ENCODE measurements around the gene CHRDL2.
A peak's percentile ranks its signal among the peaks of the same experiment; 100 is the strongest.

The CHRDL2 gene

DNA sequence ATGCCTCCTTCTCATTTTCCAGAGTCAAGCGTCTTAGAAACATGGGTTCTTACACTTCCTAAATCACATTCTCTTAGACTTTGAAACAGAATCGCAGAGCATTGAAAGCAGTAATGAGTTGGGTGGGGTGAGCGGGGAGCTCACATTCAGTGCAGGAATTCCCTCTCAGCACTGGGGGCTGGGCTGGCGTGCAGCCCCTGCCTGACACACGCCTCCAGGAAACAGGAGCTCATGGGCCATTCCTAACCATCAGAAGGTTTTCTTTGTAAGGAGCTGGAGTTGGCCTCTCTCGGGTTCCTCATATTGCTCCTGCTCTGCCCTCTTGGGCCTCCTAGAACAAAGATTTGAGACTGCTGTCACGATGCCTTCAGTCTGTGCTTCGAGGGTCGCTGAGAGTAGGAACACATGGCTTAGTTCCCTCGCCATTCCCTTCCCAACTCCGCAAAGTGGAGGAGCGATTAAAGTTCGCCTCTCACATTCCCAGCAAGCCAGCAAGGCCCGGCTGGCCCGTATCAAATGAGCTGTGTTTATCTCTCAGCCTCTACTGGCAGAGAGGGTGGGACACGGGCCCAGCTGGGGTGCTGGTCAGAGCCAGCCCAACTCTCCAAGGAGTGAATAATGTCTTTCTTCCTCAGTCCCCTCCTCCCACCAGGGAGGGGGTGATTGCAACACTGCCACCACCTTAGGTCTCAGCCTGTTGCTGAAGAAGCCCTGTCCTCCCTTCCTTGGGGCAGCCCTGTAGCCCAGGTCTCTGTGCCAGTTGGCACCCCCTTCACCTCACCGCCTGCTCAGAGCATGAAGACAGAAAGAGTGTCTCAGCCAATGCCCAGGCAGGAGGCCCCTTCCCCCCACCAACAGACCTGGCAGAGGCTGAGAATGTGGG, 10.4 kb downstream of the CHRDL2 start:
- H3K4me3 Mint-ChIP-seq, result no peak overlapping the region
- no peaks in the 10 kb centered on the region for H3K36me3 Mint-ChIP-seq (ENCODE audit: low read depth)
- H3K27me3 Mint-ChIP-seq (ENCODE audit: low read depth), result peaks cover 31% of the 10 kb centered on the region
- no peaks in the 10 kb centered on the region for H3K9me3 Mint-ChIP-seq
- TF ChIP-seq, protein P1, sequence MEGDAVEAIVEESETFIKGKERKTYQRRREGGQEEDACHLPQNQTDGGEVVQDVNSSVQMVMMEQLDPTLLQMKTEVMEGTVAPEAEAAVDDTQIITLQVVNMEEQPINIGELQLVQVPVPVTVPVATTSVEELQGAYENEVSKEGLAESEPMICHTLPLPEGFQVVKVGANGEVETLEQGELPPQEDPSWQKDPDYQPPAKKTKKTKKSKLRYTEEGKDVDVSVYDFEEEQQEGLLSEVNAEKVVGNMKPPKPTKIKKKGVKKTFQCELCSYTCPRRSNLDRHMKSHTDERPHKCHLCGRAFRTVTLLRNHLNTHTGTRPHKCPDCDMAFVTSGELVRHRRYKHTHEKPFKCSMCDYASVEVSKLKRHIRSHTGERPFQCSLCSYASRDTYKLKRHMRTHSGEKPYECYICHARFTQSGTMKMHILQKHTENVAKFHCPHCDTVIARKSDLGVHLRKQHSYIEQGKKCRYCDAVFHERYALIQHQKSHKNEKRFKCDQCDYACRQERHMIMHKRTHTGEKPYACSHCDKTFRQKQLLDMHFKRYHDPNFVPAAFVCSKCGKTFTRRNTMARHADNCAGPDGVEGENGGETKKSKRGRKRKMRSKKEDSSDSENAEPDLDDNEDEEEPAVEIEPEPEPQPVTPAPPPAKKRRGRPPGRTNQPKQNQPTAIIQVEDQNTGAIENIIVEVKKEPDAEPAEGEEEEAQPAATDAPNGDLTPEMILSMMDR (IDR thresholded peaks at IDR 0.05; ENCODE audit: unreplicated experiment in 3 of 3), result no peak
- H3K27ac Mint-ChIP-seq, result peak overlapping the region; percentile 67 to 83 (median 81)
- peaks cover 47% of the 10 kb centered on the region for H3K4me1 Mint-ChIP-seq

DNA sequence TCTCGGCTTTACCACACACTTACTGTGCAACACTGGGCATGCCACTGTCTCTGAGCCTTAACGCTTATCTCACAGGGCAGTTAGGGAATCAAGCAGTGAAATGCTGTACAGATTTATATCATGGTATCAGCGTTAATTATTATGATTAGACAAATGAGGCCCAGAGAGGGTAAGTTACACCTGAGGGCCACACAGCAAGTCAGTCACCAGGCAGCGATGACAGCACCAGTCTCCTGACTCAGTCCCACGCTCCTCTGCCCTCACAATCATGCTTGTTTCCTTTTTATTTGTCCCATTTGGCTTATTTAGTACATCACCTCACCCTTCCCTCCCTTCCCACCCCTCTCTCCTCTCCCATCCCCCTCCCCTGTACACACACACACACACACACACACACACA, 12.2 kb downstream of the CHRDL2 start:
- H3K4me1 Mint-ChIP-seq, result peaks cover 37% of the 10 kb centered on the region
- no peaks in the 10 kb centered on the region for H3K36me3 Mint-ChIP-seq (ENCODE audit: low read depth)
- no peak overlapping the region for H3K27ac Mint-ChIP-seq
- H3K27me3 Mint-ChIP-seq (ENCODE audit: low read depth), result peaks cover 26% of the 10 kb centered on the region
- no peak overlapping the region for H3K4me3 Mint-ChIP-seq
- no peaks in the 10 kb centered on the region for H3K9me3 Mint-ChIP-seq
- TF ChIP-seq, protein P1 (IDR thresholded peaks at IDR 0.05; ENCODE audit: unreplicated experiment in 3 of 3), result no peak

DNA sequence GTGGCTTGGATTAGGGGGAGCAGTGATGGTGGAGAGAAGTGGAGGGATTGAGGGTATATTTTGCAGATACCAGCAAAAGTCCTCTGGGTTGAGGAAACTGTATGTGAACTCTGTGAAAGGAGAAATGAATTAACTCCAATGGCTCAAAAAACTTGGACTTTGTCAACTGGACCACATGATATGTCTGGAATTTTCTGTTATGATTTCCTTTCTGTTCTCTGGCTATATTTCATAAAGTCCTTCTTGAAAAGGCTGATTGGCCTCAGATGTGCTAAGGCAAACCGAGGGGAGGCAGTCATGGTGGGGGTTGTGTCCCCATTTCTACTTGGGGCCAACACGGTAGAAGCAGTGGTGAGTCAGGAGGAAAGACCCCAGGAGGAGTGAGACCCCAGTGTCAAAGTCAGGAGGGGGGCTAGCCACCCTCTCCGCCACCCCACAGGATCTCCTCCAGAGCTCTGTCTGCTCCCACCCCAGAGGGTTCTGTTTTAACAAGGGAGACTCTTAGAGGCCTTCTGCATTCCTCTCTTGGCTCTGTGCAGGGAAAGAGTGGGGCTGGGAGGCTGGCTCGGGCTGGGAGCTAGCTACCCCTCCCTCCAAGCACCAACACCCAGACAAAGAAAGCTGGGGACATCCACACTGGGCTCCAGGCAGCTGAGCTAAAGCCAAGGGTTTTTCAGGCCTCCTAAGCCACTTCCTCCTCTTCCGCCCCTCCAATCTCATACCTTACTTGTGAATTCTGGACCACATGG, 13.8 kb downstream of the CHRDL2 start:
- Mint-ChIP-seq H3K36me3 (ENCODE audit: low read depth) (no peaks in the 10 kb centered on the region), H3K27me3 (ENCODE audit: low read depth) (peaks cover 16% of the 10 kb centered on the region), H3K4me1 (peaks cover 46% of the 10 kb centered on the region), H3K4me3 (peak overlapping the region in 1 of 3 experiments; percentile 13), H3K27ac (peak overlapping the region; percentile 80 to 95 (median 92)), H3K9me3 (no peaks in the 10 kb centered on the region)
- TF ChIP-seq, protein P1 (IDR thresholded peaks at IDR 0.05; ENCODE audit: unreplicated experiment in 3 of 3), result no peak

DNA sequence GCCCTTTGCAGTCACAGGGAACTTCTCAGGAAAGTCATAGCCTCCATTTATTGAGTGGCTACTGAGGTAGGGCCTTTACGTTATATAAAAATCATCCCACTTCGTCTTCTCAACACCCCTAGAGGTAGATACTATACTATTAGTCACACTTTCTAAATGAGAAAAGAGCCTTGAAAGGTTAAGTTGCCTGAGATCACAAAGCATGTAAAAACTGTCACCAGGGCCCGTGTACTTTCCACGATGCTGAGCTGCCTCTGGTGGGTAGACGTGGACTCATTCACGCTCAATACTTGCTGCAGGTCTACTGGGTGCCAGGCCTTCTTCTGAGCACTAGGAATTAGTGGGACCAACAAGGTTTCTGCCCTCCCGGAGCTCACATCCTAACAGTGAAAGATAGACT, 16.3 kb downstream of the CHRDL2 start:
- H3K4me3 Mint-ChIP-seq, result no peak overlapping the region
- peaks cover 45% of the 10 kb centered on the region for H3K4me1 Mint-ChIP-seq
- H3K27ac Mint-ChIP-seq, result no peak overlapping the region
- no peaks in the 10 kb centered on the region for H3K9me3 Mint-ChIP-seq
- H3K27me3 Mint-ChIP-seq (ENCODE audit: low read depth), result peaks cover 16% of the 10 kb centered on the region
- no peaks in the 10 kb centered on the region for H3K36me3 Mint-ChIP-seq (ENCODE audit: low read depth)
- TF ChIP-seq, protein P1 (IDR thresholded peaks at IDR 0.05; ENCODE audit: unreplicated experiment in 3 of 3), result no peak

DNA sequence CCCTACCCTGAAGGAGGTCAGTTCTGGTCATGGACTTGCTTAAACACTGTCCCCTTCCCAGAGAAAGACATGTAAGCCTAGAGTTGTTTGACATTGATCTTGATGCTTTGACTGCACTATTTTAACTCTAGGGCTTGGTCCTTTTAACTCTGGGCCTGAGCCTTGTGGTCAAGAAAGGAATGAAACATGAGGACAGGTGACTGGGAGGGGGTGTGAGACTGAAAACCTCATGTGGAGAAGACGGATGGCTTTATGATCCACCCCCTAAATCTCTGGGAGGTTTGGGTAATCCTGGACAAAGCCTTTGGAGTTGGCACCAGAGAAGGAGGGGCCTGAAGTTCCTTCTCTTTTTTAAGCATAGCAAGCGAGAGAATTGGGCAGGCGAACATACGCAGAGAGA, 17.5 kb downstream of the CHRDL2 start:
- peak overlapping the region in 1 of 3 experiments; percentile 70 for H3K27ac Mint-ChIP-seq
- H3K36me3 Mint-ChIP-seq (ENCODE audit: low read depth), result no peaks in the 10 kb centered on the region
- peak overlapping the region in 2 of 3 experiments; percentile 35 to 41 for H3K4me3 Mint-ChIP-seq
- H3K27me3 Mint-ChIP-seq (ENCODE audit: low read depth), result peaks cover 12% of the 10 kb centered on the region
- peaks cover 49% of the 10 kb centered on the region for H3K4me1 Mint-ChIP-seq
- TF ChIP-seq, protein P1 (IDR thresholded peaks at IDR 0.05; ENCODE audit: unreplicated experiment in 3 of 3), result no peak
- no peaks in the 10 kb centered on the region for H3K9me3 Mint-ChIP-seq

All from nephron (organoid).